ENCODE results near the gene ZNF778. TPM values are rescaled to one million over a fixed set of nuclear protein-coding genes. Genes with fewer than 3 reads are reported as not detected.
A peak's percentile ranks its signal among the peaks of the same experiment; 100 is the strongest.

Gene ZNF778
- total and polyA plus RNA-seq, 2 donors from 2014 or later = 2.2 to 12.7 TPM

- Histone ChIP-seq H3K4me1 (ENCODE audit: control insufficient read depth in 2 of 3, insufficient read depth in 2 of 3, low read depth in 1 of 3, low read length in 3 of 3) (peaks cover 0 to 2% (median 0%) of the 10 kb centered on the region in 3 donors), H3K4me3 (ENCODE audit: low read length in 3 of 3) (no peak within 1 kb of the TSS), H3K9ac (ENCODE audit: low read length in 3 of 3) (no peak within 1 kb of the TSS), H3K36me3 (ENCODE audit: control insufficient read depth in 2 of 3, insufficient read depth in 3 of 3, low read length in 3 of 3) (no peaks in the 10 kb centered on the region), H3K27me3 (ENCODE audit: control insufficient read depth, insufficient read depth, low read length) (peaks cover 17% of the 10 kb centered on the region), H3K27ac (ENCODE audit: low read depth in 2 of 2, low read length in 2 of 2) (no peak within 1 kb of the TSS), H3K9me3 (ENCODE audit: control insufficient read depth in 2 of 3, insufficient read depth in 1 of 3, low read length in 3 of 3) (no peaks in the 10 kb centered on the region)
- FAIRE-seq (no peak), DNase-seq (peak in 2 of 5 donors; percentile 74 to 76)
- intact Hi-C loops (cut with DNase I) = no loop called here
- no peak for TF ChIP-seq CTCF (IDR thresholded peaks at IDR 0.05; ENCODE audit: borderline replicate concordance, extremely low read depth, insufficient read depth)
Observed at GRCh38 chr16:89200124-89200849, 17.2 kb upstream of the ZNF778 start, which contains the start of gene SLC22A31. SLC22A31 (minus strand) TSS chr16:89200537; CDS start chr16:89200501, 36 bp downstream.

- intact Hi-C loops (cut with DNase I) = no loop called here
- peaks cover 0 to 2% (median 0%) of the 10 kb centered on the region in 3 donors for H3K4me1 ChIP-seq (ENCODE audit: control insufficient read depth in 2 of 3, insufficient read depth in 2 of 3, low read depth in 1 of 3, low read length in 3 of 3)
- peaks cover 17% of the 10 kb centered on the region for H3K27me3 ChIP-seq (ENCODE audit: control insufficient read depth, insufficient read depth, low read length)
- DNase-seq = peak in 2 of 5 donors; percentile 73 to 82
- no peaks in the 10 kb centered on the region for H3K36me3 ChIP-seq (ENCODE audit: control insufficient read depth in 2 of 3, insufficient read depth in 3 of 3, low read length in 3 of 3)
- no peak overlapping the region for H3K9ac ChIP-seq (ENCODE audit: low read length in 3 of 3)
- no peak for TF ChIP-seq CTCF (IDR thresholded peaks at IDR 0.05; ENCODE audit: borderline replicate concordance, extremely low read depth, insufficient read depth)
- no peaks in the 10 kb centered on the region for H3K9me3 ChIP-seq (ENCODE audit: control insufficient read depth in 2 of 3, insufficient read depth in 1 of 3, low read length in 3 of 3)
- no peak for FAIRE-seq
- no peak overlapping the region for H3K4me3 ChIP-seq (ENCODE audit: low read length in 3 of 3)
- H3K27ac ChIP-seq (ENCODE audit: low read depth in 2 of 2, low read length in 2 of 2) = no peak overlapping the region
Observed at GRCh38 chr16:89200850-89201411, 16.6 kb upstream of the ZNF778 start.

- no peak for TF ChIP-seq CTCF (IDR thresholded peaks at IDR 0.05; ENCODE audit: borderline replicate concordance, extremely low read depth, insufficient read depth)
- H3K36me3 ChIP-seq (ENCODE audit: control insufficient read depth in 2 of 3, insufficient read depth in 3 of 3, low read length in 3 of 3) = no peaks in the 10 kb centered on the region
- FAIRE-seq (no peak), DNase-seq (peak; percentile 85 to 95 (median 90))
- H3K27ac ChIP-seq (ENCODE audit: low read depth in 2 of 2, low read length in 2 of 2) = no peak overlapping the region
- H3K4me1 ChIP-seq (ENCODE audit: control insufficient read depth in 2 of 3, insufficient read depth in 2 of 3, low read depth in 1 of 3, low read length in 3 of 3) = peaks cover 0 to 2% (median 0%) of the 10 kb centered on the region in 3 donors
- no peak overlapping the region for H3K9ac ChIP-seq (ENCODE audit: low read length in 3 of 3)
- H3K4me3 ChIP-seq (ENCODE audit: low read length in 3 of 3) = peak overlapping the region in 2 of 3 donors; percentile 45 to 49
- intact Hi-C loops (cut with DNase I) = no loop called here
- no peaks in the 10 kb centered on the region for H3K9me3 ChIP-seq (ENCODE audit: control insufficient read depth in 2 of 3, insufficient read depth in 1 of 3, low read length in 3 of 3)
- H3K27me3 ChIP-seq (ENCODE audit: control insufficient read depth, insufficient read depth, low read length) = peaks cover 17% of the 10 kb centered on the region
Observed at GRCh38 chr16:89201439-89202377, 15.8 kb upstream of the ZNF778 start.
